Measurements from ENCODE around the gene SND1. TPM values are rescaled to one million over a fixed set of nuclear protein-coding genes. Genes with fewer than 3 reads are reported as not detected.

Gene SND1
- total and polyA plus RNA-seq, 2 of the 4 experiments (the other 2 are of a cell fraction) = 154 to 294 TPM

DNA sequence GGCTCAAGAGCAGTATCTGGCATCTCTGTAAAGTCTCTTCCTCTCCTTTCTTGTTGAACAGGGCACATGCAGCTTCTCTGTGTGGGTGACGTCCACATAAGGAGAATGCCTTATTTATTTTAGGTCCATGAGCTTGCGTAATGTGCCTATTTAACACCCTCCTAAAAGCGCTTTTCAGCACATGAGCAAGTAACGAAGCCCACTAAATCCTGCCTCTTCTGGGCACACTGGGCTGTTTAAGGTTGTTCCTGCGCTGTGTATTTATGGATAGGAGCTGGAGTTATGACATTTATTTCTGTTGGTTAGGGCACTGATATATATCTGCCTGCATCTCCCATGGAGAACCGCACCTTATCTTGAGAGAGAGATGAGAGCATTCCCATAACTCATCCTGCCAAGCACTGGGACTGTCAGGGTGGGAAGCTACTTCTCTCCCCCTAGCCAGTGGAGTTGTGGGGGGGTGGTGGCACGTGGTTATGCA is 303.1 kb downstream of the SND1 start:
- H2BK15ac ChIP-seq (ENCODE audit: low read depth, low read length) = no peak overlapping the region
- dilution Hi-C loops (cut with HindIII; ENCODE audit: low sequenced_read_pairs, unreplicated experiment) = no loop called here
- BruUV-seq (replicated peaks) = no TSS peak
- H3K4ac ChIP-seq (ENCODE audit: low read depth, low read length) = no peak overlapping the region
- no peak overlapping the region for H2BK20ac ChIP-seq (ENCODE audit: low read depth, low read length)
- H2BK5ac ChIP-seq (ENCODE audit: low read depth, low read length, poor library complexity, severe bottlenecking) = no peak overlapping the region
- DNase-seq (no peak), ATAC-seq (ENCODE audit: low read depth) (no peak)
- intact Hi-C loops (cut with micrococcal nuclease) = no loop called here
- no peak overlapping the region for H3K4me3 ChIP-seq (ENCODE audit: insufficient read depth, low read depth, low read length)
- no peak overlapping the region for H3K23ac ChIP-seq (ENCODE audit: low read depth, low read length)
- H4K8ac ChIP-seq (ENCODE audit: low read depth in 2 of 2, low read length in 2 of 2) = no peak overlapping the region
- POLR2A ChIA-PET (ENCODE audit: unreplicated experiment) = no interaction called here
- peaks cover 7% of the 10 kb centered on the region for H3K36me3 ChIP-seq (ENCODE audit: control insufficient read depth, insufficient read depth, low read length)
- no peak overlapping the region for H4K91ac ChIP-seq (ENCODE audit: insufficient read depth, low read depth, low read length)
- no peak overlapping the region for H2AK9ac ChIP-seq (replicated peaks; ENCODE audit: low read depth, low read length, poor library complexity)
- H3K9me3 ChIP-seq (ENCODE audit: control insufficient read depth, insufficient read depth, low read length) = no peaks in the 10 kb centered on the region
- H2BK120ac ChIP-seq (ENCODE audit: low read depth, low read length) = no peak overlapping the region
- H3K79me1 ChIP-seq (ENCODE audit: low read depth in 1 of 2, low read length in 2 of 2) = peaks cover 30 to 65% of the 10 kb centered on the region in 2 experiments
- H3K56ac ChIP-seq (ENCODE audit: extremely low read depth, insufficient read depth, low read length) = no peak overlapping the region
- in situ Hi-C loops (cut with MboI; ENCODE audit: low sequenced_read_pairs) = no loop called here
- no peak for TF ChIP-seq CHD1 (IDR thresholded peaks at IDR 0.05; ENCODE audit: low read depth, low read length)
- peak; percentile 42; the same call in 1 of the 2 replicates for TF ChIP-seq CEBPB (IDR thresholded peaks at IDR 0.05; ENCODE audit: low read depth, low read length)
- no peak for TF ChIP-seq SMC3 (IDR thresholded peaks at IDR 0.05; ENCODE audit: low read depth, low read length)
- no peak for TF ChIP-seq ELK1 (IDR thresholded peaks at IDR 0.05; ENCODE audit: borderline replicate concordance, low read depth, low read length)
- no peak for TF ChIP-seq MAFK (IDR thresholded peaks at IDR 0.05; ENCODE audit: low read depth, low read length)
- TF ChIP-seq MAZ (IDR thresholded peaks at IDR 0.05; ENCODE audit: borderline replicate concordance, low read depth, low read length) = no peak
- no peak for TF ChIP-seq BHLHE40 (IDR thresholded peaks at IDR 0.05; ENCODE audit: low read depth, low read length)
- H3K9ac ChIP-seq (ENCODE audit: low read depth, low read length) = no peak overlapping the region
- H3K18ac ChIP-seq (ENCODE audit: low read depth, low read length) = no peak overlapping the region
- no peak overlapping the region for H3K4me2 ChIP-seq (ENCODE audit: low read depth, low read length)
- CTCF ChIA-PET = no interaction called here
- WGBS, 2 experiments (ENCODE audit: extremely low coverage in 2 of 2, insufficient read length in 1 of 2) = no CpG with 5 or more reads among the region's 7 CpGs
- H3K9me1 ChIP-seq (ENCODE audit: insufficient read depth, low read length) = peaks cover 12% of the 10 kb centered on the region
- peaks cover 29% of the 10 kb centered on the region for H4K20me1 ChIP-seq (ENCODE audit: insufficient read depth, low read length)
- no peak overlapping the region for H2AFZ ChIP-seq (replicated peaks; ENCODE audit: low read length, poor library complexity)
- H3K4me1 ChIP-seq (ENCODE audit: control insufficient read depth, insufficient read depth, low read length) = 0 out of 2 replicates have a peak, but pooled peaks cover 2% of the 10 kb centered on the region
- H2AK5ac ChIP-seq (ENCODE audit: low read depth, low read length) = no peak overlapping the region
- H3K14ac ChIP-seq (replicated peaks; ENCODE audit: low read depth, low read length) = no peak overlapping the region
- no peak overlapping the region for H3K27ac ChIP-seq (ENCODE audit: insufficient read depth, low read length)
- H4K5ac ChIP-seq (ENCODE audit: low read depth, low read length) = no peak overlapping the region
- H3K27me3 ChIP-seq (ENCODE audit: control insufficient read depth, insufficient read depth, low read length) = no peaks in the 10 kb centered on the region
